Sigmoid colon (tissue), 4 donors: Measurements from ENCODE around the gene MAK.

Source experiments
- CTCF ChIP-seq, 4 experiments: fragments of 450-650 bp in 3 of 4; fragments of 200-600 bp in 1 of 4; IDR thresholded peaks; one replicate each; pipeline ENCODE4 v1.5.1; 2016 to 2019; ENCODE audit warnings: antibody characterized with exemption in 4 of 4, mild to moderate bottlenecking in 3 of 4, moderate library complexity in 2 of 4
- EP300 ChIP-seq, 4 donors: sonication (generic); formaldehyde crosslinking; IDR thresholded peaks; one replicate each; pipeline ENCODE4 v1.6.1; 2017; ENCODE audit warnings: antibody characterized with exemption in 4 of 4
- POLR2A ChIP-seq, 2 donors: fragments of 450-650 bp; IDR thresholded peaks; one replicate each; pipeline ENCODE4 v1.6.1; 2016; ENCODE audit warnings: antibody characterized with exemption in 2 of 2, mild to moderate bottlenecking in 2 of 2, moderate library complexity in 2 of 2
- POLR2AphosphoS5 ChIP-seq, 4 donors: sonication (generic); formaldehyde crosslinking; IDR thresholded peaks; one replicate each; pipeline ENCODE4 v1.6.1; 2017; ENCODE audit warnings: antibody characterized with exemption in 4 of 4

- TF ChIP-seq CTCF (IDR thresholded peaks at IDR 0.05) (no peak), POLR2A (IDR thresholded peaks at IDR 0.05) (no peak), POLR2AphosphoS5 (IDR thresholded peaks at IDR 0.05) (no peak), EP300 (IDR thresholded peaks at IDR 0.05) (no peak)
Measured at GRCh38 chr6:10792101-10792500, 46.2 kb downstream of the MAK start.
